GM12872 (cell line): ENCODE measurements around the gene SPHK1.

Experiments used
- TF ChIP-seq, protein P1 (sequence below): IDR thresholded peaks from 3 replicates; pipeline ENCODE4 v1.5.1; 2011; ENCODE audit warnings: low read depth, mild to moderate bottlenecking, low read length, moderate library complexity; ENCODE audit not compliant: insufficient read depth

Gene SPHK1

DNA sequence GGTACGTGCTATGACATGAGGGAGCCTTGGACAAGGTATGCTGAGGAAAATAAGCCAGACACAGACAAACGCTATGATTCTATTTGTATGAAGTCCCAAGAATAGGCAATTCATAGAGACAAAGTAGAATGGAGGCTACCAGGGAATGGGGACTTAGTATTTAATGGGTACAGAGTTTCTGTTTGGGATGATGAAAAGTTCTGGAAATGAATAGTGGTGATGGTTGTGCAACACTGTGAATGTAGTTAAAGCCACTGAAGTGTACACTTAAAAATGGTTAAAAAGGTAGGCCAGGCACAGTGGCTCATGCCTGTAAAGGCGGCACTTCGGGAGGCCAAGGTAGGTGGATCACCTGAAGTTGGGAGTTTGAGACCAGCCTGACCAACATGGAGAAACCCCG is 33.9 kb upstream of the SPHK1 start:
- TF ChIP-seq, protein P1, sequence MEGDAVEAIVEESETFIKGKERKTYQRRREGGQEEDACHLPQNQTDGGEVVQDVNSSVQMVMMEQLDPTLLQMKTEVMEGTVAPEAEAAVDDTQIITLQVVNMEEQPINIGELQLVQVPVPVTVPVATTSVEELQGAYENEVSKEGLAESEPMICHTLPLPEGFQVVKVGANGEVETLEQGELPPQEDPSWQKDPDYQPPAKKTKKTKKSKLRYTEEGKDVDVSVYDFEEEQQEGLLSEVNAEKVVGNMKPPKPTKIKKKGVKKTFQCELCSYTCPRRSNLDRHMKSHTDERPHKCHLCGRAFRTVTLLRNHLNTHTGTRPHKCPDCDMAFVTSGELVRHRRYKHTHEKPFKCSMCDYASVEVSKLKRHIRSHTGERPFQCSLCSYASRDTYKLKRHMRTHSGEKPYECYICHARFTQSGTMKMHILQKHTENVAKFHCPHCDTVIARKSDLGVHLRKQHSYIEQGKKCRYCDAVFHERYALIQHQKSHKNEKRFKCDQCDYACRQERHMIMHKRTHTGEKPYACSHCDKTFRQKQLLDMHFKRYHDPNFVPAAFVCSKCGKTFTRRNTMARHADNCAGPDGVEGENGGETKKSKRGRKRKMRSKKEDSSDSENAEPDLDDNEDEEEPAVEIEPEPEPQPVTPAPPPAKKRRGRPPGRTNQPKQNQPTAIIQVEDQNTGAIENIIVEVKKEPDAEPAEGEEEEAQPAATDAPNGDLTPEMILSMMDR, result no peak

DNA sequence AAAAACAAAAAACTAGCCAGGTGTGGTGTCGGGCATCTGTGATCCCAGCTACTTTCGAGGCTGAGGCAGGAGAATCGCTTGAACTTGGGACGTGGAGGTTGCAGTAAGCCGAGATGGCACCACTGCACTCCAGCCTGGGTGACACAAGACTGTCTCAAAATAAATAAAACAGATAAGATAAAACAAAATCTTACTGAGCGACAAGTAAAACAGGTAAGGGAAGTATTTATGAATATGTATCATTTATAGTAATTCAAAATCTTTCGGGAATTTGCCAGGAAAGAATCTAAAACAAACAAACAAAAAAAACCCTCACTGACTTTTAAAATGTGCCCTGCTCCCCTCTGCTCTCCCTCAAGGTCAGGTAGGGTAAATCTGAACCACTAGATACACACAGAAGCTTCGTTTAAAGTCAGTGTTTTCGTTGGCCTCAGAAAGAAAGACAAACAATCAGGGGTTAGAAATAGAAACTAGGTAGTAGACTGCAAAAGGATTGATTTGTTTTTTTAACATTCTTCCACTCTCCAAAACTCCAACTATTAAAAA is 32.8 kb upstream of the SPHK1 start:
- TF ChIP-seq, protein P1, result no peak

DNA sequence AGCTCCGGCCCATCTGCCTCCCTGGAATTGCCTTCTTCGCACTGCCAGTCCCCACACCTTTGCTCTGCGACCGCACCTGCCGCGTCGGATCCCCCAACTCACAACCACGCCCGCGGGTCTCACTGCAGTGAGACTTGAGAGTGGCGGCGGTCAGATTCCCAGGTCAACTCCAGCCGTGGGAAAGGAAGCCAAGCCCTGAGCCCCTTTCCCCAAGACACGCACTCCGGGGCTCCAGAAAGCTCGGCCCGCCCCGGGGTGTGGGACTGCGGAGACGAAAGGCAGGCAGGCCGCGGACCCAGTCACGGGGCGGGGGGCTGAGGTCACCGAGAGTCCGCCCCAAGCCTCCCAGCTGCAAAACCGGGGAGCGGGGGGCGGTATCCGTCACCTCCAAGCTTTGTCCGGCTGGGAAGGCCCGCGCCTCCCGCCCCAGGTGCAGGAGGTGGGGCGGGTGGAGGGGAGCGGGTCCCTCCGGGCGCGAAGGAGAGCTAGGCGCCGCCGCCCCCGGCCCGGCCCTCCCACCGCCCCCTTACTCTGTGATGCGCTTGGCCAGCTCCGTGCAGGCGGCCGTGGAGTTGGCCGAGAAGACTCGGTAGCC is 31.3 kb upstream of the SPHK1 start:
- TF ChIP-seq, protein P1, result no peak

DNA sequence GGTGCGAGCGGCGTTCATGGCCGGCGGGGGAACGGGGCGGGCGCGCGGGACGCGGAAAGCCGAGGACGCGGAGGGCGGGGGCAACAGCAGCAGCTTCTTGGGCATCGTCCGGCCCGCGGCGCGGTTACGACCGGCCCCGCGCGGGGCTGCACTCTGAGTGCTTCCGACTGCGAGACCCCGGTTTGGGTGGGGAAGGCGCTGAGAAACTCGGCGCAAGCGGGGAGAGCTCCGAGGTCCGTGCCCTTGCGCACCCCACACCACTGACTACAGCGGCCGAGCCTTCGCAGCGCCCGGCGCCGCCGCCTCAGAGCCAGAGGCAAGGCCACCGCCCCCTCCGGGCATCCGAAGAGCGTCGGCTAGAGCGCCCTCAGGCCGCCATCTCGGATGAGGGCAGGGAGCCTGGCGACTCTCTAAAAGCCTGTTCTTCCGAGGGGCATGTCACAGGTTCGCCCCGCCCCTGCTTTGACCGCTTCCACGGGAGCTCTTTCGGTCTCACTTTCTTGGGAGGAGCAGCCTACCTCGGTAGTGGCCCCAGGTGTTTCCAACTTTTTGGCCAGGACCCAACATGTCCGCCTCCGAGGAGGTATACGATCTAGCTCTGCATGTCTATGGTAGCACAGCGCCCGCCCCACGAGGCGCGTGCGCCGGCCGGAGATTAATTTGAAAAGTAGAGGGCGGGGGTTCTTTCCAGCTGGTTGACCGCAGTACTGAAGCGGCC is 30.7 kb upstream of the SPHK1 start, which contains the start of gene PRPSAP1:
PRPSAP1 (minus strand) TSS at position 318 of the 718 bp plus-strand sequence; CDS start at position 105, 213 bp downstream.
- TF ChIP-seq, protein P1, result 0 out of 3 replicates have a peak, but pooled peaks have one; percentile 9

DNA sequence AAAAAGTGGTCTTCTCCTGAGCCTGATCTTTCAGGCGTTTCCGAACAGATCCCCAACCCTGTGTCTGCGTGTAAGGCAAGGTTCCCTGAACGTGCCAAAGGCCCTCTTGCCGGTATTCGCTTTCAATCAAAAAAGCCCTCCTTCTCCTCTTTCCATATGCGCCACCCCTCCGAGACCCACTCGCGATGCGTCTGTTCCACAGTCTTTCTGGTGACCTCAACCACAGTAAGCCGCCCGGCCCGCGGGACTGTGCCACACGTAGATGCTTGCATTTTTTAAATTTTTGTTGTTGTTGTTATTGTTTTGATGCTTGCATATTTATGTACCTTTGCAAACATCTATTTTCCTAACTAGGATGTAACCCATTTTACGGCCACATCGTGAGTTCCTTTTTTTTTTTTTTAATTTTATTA is 30.1 kb upstream of the SPHK1 start:
- TF ChIP-seq, protein P1, result no peak

DNA sequence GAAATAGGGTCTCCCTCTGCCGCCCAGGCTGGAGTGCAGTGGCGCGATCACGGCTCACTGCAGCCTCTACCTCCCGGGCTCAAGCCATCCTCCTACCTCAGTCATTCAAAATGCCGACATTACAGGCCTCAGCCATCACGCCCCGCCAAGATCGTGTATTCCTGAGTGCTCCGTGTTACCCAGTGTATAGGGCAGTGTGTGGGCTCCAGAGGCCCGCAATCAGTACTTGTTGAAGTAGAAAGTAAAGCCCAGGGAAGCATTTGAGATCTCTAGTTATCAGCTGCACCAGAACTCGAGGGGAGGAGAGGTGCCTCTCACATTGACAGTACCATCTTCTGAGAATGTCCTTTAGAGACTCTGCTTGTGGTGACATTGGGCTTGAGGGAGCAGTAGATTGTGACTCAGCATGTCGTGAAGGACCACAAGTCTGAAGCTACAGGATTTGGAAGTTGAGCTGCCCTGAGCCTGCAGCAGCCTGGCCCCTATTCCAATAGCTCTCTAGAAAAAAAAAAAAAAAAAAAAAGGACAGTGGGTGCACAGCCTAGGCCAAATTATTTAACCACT is 29.6 kb upstream of the SPHK1 start:
- TF ChIP-seq, protein P1, result no peak

DNA sequence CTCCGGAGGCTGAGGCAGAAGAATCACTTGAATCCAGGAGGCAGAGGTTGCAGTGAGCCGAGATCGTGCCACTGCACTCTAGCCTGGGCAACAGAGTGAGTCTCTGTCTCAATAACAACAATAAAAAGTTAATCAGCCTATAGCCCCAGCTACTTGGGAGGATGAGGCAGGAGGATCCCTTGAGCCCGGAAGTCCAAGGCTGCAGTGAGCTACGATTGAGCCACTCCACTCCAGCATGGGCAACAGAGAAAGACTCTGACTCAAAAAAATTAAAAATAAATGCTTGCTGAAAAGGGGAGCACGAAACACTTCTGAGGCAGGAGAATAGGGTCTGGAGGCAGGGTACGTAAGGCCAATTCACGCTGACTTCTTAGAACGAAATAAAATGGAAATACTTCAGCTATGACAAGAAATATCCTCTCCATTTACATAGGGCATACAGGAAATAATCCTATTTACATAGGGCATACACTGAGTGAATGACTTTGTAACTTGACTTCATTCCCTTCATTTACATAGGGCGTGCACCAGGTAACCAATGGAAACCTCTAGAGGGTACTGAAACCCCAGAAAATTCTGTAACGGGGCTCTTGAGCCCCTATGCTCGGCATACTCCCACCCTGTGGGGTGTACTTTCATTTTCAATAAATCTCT is 27.5 kb upstream of the SPHK1 start:
- TF ChIP-seq, protein P1, result no peak
